GM23338 (cell line): ENCODE results near the gene TACSTD2.

Experiments used
- CREB1 ChIP-seq: fragments of 250-450 bp; sonication (Bioruptor Pico); IDR thresholded peaks from 2 replicates; pipeline ENCODE4 v1.5.0; 2020; ENCODE audit warnings: low read depth, mild to moderate bottlenecking, moderate library complexity
- CTCF ChIP-seq, 2 experiments: fragments of 200-600 bp in 1 of 2; sonication (generic) in 1 of 2; conservative IDR thresholded peaks; 2 replicates each; pipeline versions ENCODE4 v1.5.1 to v1.6.1; 2016 to 2017; ENCODE audit warnings: antibody characterized with exemption in 2 of 2, low read depth in 2 of 2, mild to moderate bottlenecking in 2 of 2, moderate library complexity in 1 of 2
- EZH2 ChIP-seq: fragments of 200-600 bp; sonication (generic); IDR thresholded peaks from one replicate; pipeline ENCODE4 v1.8.0; 2017; ENCODE audit warnings: antibody characterized with exemption, mild to moderate bottlenecking, low read depth; ENCODE audit not compliant: unreplicated experiment
- EZH2phosphoT487 ChIP-seq: fragments of 200-600 bp; sonication (generic); IDR thresholded peaks from one replicate; pipeline ENCODE4 v1.8.1; 2018; ENCODE audit warnings: antibody characterized with exemption; ENCODE audit not compliant: unreplicated experiment
- JUNB ChIP-seq: IDR thresholded peaks from one replicate; pipeline ENCODE4 v1.6.1; 2016; ENCODE audit warnings: antibody characterized with exemption; ENCODE audit not compliant: unreplicated experiment
- NANOG ChIP-seq: IDR thresholded peaks from 2 replicates; pipeline ENCODE4 v1.6.1; 2016; ENCODE audit warnings: antibody characterized with exemption, borderline replicate concordance
- POLR2AphosphoS5 ChIP-seq: IDR thresholded peaks from 2 replicates; pipeline ENCODE4 v1.6.1; 2016; ENCODE audit warnings: antibody characterized with exemption, low read depth
- REST ChIP-seq: IDR thresholded peaks from one replicate; pipeline ENCODE4 v1.6.1; 2018; ENCODE audit warnings: antibody characterized with exemption; ENCODE audit not compliant: unreplicated experiment
- ZNF331 ChIP-seq: fragments of 250-450 bp; sonication (Bioruptor Pico); IDR thresholded peaks from 2 replicates; pipeline ENCODE4 v1.5.0; 2020; ENCODE audit warnings: low read depth, mild to moderate bottlenecking, moderate library complexity

GRCh38 chr1:58538821-58539220 lies 38.2 kb downstream of the TACSTD2 start:
- TF ChIP-seq CTCF (conservative IDR thresholded peaks at IDR 0.05; ENCODE audit: low read depth in 2 of 2) (no peak), CREB1 (CRISPR knock-in tag) (no peak), EZH2 (no peak), NANOG (no peak), POLR2AphosphoS5 (no peak), EZH2phosphoT487 (no peak), JUNB (no peak), REST (no peak), ZNF331 (CRISPR knock-in tag) (no peak)
